ENCODE data around the gene DBN1.

DBN1 gene

DNA sequence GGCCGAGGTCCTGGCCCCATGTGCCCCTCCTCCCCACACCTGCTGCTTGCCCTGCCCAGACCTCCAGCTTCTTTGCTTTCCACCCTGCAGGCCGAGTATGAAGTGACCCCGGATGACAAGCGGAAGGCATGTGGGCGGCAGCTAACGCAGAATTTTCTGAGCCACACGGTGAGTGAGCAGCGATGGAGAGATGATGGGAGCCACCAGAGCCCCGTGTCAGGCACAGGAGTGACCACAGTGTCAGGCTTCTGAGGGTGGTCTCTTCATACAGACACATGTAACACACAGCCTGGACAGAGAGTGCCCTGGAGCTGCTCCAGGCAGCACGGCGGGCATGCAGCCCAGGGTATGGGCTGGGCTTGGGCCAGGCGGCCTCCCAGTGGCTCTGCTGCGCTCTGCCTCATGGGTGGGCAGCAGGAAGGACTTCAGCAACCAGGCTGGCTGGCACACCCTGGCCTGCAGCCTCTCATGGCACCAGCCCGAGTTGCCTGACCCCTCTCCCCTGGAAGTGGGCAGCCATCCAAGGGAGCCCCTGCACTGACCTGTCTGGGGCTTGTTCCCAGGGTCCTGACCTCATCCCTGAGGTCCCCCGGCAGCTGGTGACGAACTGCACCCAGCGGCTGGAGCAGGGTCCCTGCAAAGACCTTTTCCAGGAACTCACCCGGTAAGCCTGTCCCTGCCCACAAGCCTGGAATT lies 41.1 kb downstream of the DBN1 start:
- no peak overlapping the region for H3K4me3 ChIP-seq (ENCODE audit: severe bottlenecking)
- H3K27ac ChIP-seq (ENCODE audit: poor library complexity, severe bottlenecking), result no peak overlapping the region
- DNase-seq (ENCODE audit: low spot score), result no peak
- peaks cover 66% of the 10 kb centered on the region for H3K36me3 ChIP-seq (ENCODE audit: low read depth)
- H3K27me3 ChIP-seq (ENCODE audit: insufficient read depth, poor library complexity, severe bottlenecking), result no peaks in the 10 kb centered on the region
- no peaks in the 10 kb centered on the region for H3K4me1 ChIP-seq (ENCODE audit: insufficient read depth, poor library complexity, severe bottlenecking)
- no peaks in the 10 kb centered on the region for H3K9me3 ChIP-seq (ENCODE audit: severe bottlenecking)
- TF ChIP-seq, protein P1, sequence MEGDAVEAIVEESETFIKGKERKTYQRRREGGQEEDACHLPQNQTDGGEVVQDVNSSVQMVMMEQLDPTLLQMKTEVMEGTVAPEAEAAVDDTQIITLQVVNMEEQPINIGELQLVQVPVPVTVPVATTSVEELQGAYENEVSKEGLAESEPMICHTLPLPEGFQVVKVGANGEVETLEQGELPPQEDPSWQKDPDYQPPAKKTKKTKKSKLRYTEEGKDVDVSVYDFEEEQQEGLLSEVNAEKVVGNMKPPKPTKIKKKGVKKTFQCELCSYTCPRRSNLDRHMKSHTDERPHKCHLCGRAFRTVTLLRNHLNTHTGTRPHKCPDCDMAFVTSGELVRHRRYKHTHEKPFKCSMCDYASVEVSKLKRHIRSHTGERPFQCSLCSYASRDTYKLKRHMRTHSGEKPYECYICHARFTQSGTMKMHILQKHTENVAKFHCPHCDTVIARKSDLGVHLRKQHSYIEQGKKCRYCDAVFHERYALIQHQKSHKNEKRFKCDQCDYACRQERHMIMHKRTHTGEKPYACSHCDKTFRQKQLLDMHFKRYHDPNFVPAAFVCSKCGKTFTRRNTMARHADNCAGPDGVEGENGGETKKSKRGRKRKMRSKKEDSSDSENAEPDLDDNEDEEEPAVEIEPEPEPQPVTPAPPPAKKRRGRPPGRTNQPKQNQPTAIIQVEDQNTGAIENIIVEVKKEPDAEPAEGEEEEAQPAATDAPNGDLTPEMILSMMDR (IDR thresholded peaks at IDR 0.05; ENCODE audit: poor library complexity, severe bottlenecking), result no peak
- no peak for ATAC-seq (ENCODE audit: low read depth)

DNA sequence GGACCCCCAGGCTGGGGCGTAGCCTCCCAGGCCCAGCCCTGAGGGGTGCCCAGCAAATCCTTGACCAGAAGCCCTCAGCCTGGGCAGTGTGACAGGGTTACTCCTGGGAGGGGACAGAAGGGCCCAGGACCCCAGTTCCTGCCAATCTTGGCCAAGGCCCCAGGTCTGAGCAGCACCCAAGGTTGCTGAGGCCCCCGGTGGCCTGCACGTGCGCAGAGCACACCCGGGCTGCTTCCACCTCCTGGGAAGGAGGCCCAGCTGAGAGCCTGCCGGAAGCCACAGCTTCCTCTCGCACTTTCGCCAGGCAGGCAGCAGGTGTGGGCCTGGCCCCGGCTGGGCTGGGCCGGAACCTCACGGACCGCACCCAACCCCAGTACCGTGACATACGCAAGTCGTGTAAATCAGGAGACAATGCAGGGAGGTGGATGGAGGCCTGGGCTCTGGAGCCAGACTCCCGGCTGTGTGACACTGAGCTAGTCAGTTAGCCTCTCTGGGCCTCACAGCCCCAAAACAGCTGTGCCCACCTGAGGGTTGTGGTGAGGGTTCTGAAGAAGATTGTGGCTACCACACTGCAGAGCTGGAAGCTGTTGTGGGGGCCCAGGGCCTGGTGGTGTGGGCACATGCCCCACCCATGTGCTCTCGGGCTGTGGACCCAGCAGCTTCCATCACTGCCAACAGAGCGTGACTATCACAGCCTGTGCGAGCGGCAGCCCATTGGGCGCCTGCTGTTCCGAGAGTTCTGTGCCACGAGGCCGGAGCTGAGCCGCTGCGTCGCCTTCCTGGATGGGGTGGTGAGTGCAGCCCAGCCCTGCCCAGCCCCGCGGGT lies 41.9 kb downstream of the DBN1 start:
- Histone ChIP-seq H3K27ac (ENCODE audit: poor library complexity, severe bottlenecking) (no peak overlapping the region), H3K27me3 (ENCODE audit: insufficient read depth, poor library complexity, severe bottlenecking) (no peaks in the 10 kb centered on the region), H3K9me3 (ENCODE audit: severe bottlenecking) (no peaks in the 10 kb centered on the region), H3K4me3 (ENCODE audit: severe bottlenecking) (no peak overlapping the region), H3K36me3 (ENCODE audit: low read depth) (peaks cover 58% of the 10 kb centered on the region), H3K4me1 (ENCODE audit: insufficient read depth, poor library complexity, severe bottlenecking) (no peaks in the 10 kb centered on the region)
- ATAC-seq (ENCODE audit: low read depth) (no peak), DNase-seq (ENCODE audit: low spot score) (no peak)
- TF ChIP-seq, protein P1 (IDR thresholded peaks at IDR 0.05; ENCODE audit: poor library complexity, severe bottlenecking), result no peak

DNA sequence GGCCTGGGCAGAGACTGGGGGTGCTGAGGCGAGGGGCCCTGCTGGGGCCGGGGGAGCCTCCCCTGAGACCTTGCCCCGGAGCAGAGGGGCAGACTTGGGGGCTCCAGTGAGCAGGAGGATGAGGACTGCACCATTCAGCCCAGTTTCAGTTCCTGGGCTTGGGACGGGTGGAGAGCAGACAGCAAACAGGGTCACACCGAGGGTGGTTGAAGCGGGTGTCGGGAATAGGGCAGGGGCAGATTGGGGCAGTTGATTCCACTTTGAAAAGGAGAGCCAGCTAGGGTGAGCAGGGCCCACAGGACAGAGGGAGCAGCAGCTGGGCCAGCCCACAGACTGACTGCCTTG lies 42.5 kb downstream of the DBN1 start:
- ATAC-seq (ENCODE audit: low read depth) (no peak), DNase-seq (ENCODE audit: low spot score) (no peak)
- Histone ChIP-seq H3K4me1 (ENCODE audit: insufficient read depth, poor library complexity, severe bottlenecking) (no peaks in the 10 kb centered on the region), H3K4me3 (ENCODE audit: severe bottlenecking) (no peak overlapping the region), H3K36me3 (ENCODE audit: low read depth) (peaks cover 55% of the 10 kb centered on the region), H3K27me3 (ENCODE audit: insufficient read depth, poor library complexity, severe bottlenecking) (no peaks in the 10 kb centered on the region), H3K27ac (ENCODE audit: poor library complexity, severe bottlenecking) (no peak overlapping the region), H3K9me3 (ENCODE audit: severe bottlenecking) (no peaks in the 10 kb centered on the region)
- TF ChIP-seq, protein P1 (IDR thresholded peaks at IDR 0.05; ENCODE audit: poor library complexity, severe bottlenecking), result no peak

DNA sequence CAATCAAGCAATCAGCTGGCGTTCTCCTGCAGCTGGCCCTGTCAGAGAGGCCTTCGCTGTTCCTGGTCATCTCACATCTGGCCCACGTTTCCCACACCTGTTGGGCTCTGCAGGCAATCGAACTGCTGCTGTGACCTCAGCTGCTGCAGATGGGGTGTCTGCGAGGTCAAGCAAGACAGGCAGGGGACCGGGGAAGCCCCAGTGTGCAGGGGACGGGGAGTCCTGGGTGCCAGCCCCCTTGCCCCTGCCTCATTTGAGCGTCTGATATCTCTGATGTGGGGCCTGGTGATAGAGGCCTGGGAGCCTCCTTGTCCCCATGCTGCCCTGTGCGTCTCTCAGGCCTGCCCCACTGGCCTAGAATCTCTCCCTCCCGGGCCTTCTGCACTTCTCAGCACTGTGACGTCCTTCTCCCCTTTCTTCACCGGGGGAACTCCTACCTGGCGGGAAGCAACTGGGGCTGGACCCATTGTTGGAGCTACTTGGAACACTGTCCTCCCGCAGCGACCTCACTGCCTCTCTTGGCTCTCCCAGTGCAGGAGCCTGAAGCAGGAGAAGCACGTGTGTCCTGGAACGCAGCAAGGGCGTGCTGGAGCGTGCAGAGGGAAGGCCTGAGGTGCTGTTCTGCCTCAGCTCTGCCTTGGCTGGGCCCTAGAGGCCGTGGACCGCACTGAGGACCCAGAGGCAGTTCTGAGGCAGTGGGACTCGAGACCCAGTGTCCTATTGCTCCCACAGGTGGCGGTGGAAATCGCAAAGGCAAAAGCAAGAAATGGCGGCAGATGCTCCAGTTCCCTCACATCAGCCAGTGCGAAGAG lies 43.1 kb downstream of the DBN1 start:
- Histone ChIP-seq H3K27ac (ENCODE audit: poor library complexity, severe bottlenecking) (no peak overlapping the region), H3K36me3 (ENCODE audit: low read depth) (peaks cover 49% of the 10 kb centered on the region), H3K4me1 (ENCODE audit: insufficient read depth, poor library complexity, severe bottlenecking) (peaks cover 3% of the 10 kb centered on the region), H3K9me3 (ENCODE audit: severe bottlenecking) (no peaks in the 10 kb centered on the region), H3K4me3 (ENCODE audit: severe bottlenecking) (no peak overlapping the region), H3K27me3 (ENCODE audit: insufficient read depth, poor library complexity, severe bottlenecking) (no peaks in the 10 kb centered on the region)
- ATAC-seq (ENCODE audit: low read depth) (no peak), DNase-seq (ENCODE audit: low spot score) (no peak)
- TF ChIP-seq, protein P1 (IDR thresholded peaks at IDR 0.05; ENCODE audit: poor library complexity, severe bottlenecking), result no peak

Data from RWPE2 (cell line).